IPS-NIHi11 (cell line): ENCODE data around the gene GTPBP1.

Source experiments
- DNase-seq: peaks from one replicate; pipeline ENCODE4 v3.0.0; 2012; ENCODE audit warnings: mixed read lengths, low spot score

The GTPBP1 gene

GRCh38 chr22:38705235-38706100 lies at the start of gene GTPBP1:
TSS of gene GTPBP1 (plus strand) at chr22:38705944. CDS start at chr22:38705956, 12 bp downstream.
- peak; percentile 96 for DNase-seq

GRCh38 chr22:38656256-38657044 lies 49.3 kb upstream of the GTPBP1 start, which contains the start of the genes CBY1 and FAM227A:
TSS of gene CBY1 (plus strand) at chr22:38656638. CDS start at chr22:38668055, 11,417 bp downstream.
TSS of gene FAM227A (minus strand) at chr22:38656392. CDS start at chr22:38650168, 6,224 bp downstream.
- DNase-seq = peak; percentile 99

GRCh38 chr22:38657045-38657909 lies 48.5 kb upstream of the GTPBP1 start:
- no peak for DNase-seq

GRCh38 chr22:38674888-38675287 lies 30.9 kb upstream of the GTPBP1 start:
- DNase-seq = no peak

GRCh38 chr22:38675833-38676232 lies 29.9 kb upstream of the GTPBP1 start:
- no peak for DNase-seq

GRCh38 chr22:38681582-38682335 lies 24.0 kb upstream of the GTPBP1 start, which contains the start of gene TOMM22:
TSS of gene TOMM22 (plus strand) at chr22:38681957. CDS start at chr22:38681979, 22 bp downstream.
- peak; percentile 98 for DNase-seq

- no peak for DNase-seq
Measured at GRCh38 chr22:38684895-38685294, 20.8 kb upstream of the GTPBP1 start.

- no peak for DNase-seq
Measured at GRCh38 chr22:38685761-38686160, 20.0 kb upstream of the GTPBP1 start.

GRCh38 chr22:38689651-38690050 lies 16.1 kb upstream of the GTPBP1 start:
- DNase-seq = no peak

GRCh38 chr22:38694049-38694448 lies 11.7 kb upstream of the GTPBP1 start:
- no peak for DNase-seq

- no peak for DNase-seq
Measured at GRCh38 chr22:38694940-38695339, 10.8 kb upstream of the GTPBP1 start.

- no peak for DNase-seq
Measured at GRCh38 chr22:38696606-38697424, 8.9 kb upstream of the GTPBP1 start.

- no peak for DNase-seq
Measured at GRCh38 chr22:38697425-38698089, 8.2 kb upstream of the GTPBP1 start.

- DNase-seq = no peak
Measured at GRCh38 chr22:38698407-38699094, 7.2 kb upstream of the GTPBP1 start.

GRCh38 chr22:38699143-38699542 lies 6.6 kb upstream of the GTPBP1 start:
- no peak for DNase-seq

- DNase-seq = no peak
Measured at GRCh38 chr22:38699784-38700183, 6.0 kb upstream of the GTPBP1 start.

- DNase-seq = peak; percentile 85
Measured at GRCh38 chr22:38700270-38700788, 5.4 kb upstream of the GTPBP1 start.

GRCh38 chr22:38700789-38701628 lies 4.7 kb upstream of the GTPBP1 start, which contains the start of gene JOSD1:
TSS of gene JOSD1 (minus strand) at chr22:38700943. CDS start at chr22:38699987, 956 bp downstream.
- DNase-seq = peak; percentile 94
